Stimulated activated CD4-positive, alpha-beta T cell treated with anti-CD3 and anti-CD28 coated beads, Interleukin-2, amount 100 ng/mL, for 4 hours (primary cell): ENCODE data around the gene SOX10.

Experiments
- DNase-seq: peaks from one replicate; pipeline ENCODE4 v3.0.0-alpha.2; 2020; ENCODE audit warnings: low read depth

Gene SOX10

GRCh38 chr22:38016182-38017151, 32.1 kb upstream of the SOX10 start:
- no peak for DNase-seq

GRCh38 chr22:38014083-38014482, 29.7 kb upstream of the SOX10 start:
- no peak for DNase-seq

- no peak for DNase-seq
Observed at GRCh38 chr22:38012604-38013072, 28.3 kb upstream of the SOX10 start.

- DNase-seq: no peak
Observed at GRCh38 chr22:38009000-38009806, 24.8 kb upstream of the SOX10 start.

- DNase-seq: no peak
Observed at GRCh38 chr22:38007330-38007902, 23.1 kb upstream of the SOX10 start.

- DNase-seq: no peak
Observed at GRCh38 chr22:38006906-38007305, 22.6 kb upstream of the SOX10 start.

GRCh38 chr22:38005943-38006342, 21.6 kb upstream of the SOX10 start:
- DNase-seq: no peak

- DNase-seq: no peak
Observed at GRCh38 chr22:37999640-38000272, 15.4 kb upstream of the SOX10 start.

GRCh38 chr22:37999236-37999635, 14.9 kb upstream of the SOX10 start:
- DNase-seq: no peak

- no peak for DNase-seq
Observed at GRCh38 chr22:37998543-37998942, 14.2 kb upstream of the SOX10 start.

GRCh38 chr22:37996515-37997246, 12.3 kb upstream of the SOX10 start:
- DNase-seq: no peak

- no peak for DNase-seq
Observed at GRCh38 chr22:37996079-37996478, 11.7 kb upstream of the SOX10 start.

- no peak for DNase-seq
Observed at GRCh38 chr22:37995460-37995859, 11.1 kb upstream of the SOX10 start.

GRCh38 chr22:37994982-37995381, 10.6 kb upstream of the SOX10 start:
- no peak for DNase-seq

- no peak for DNase-seq
Observed at GRCh38 chr22:37994049-37994448, 9.7 kb upstream of the SOX10 start.

GRCh38 chr22:37991731-37992442, 7.5 kb upstream of the SOX10 start:
- no peak for DNase-seq

- DNase-seq: no peak
Observed at GRCh38 chr22:37990862-37991261, 6.5 kb upstream of the SOX10 start.

GRCh38 chr22:37990301-37990700, 5.9 kb upstream of the SOX10 start:
- DNase-seq: no peak

- DNase-seq: no peak
Observed at GRCh38 chr22:37989146-37990045, 5.0 kb upstream of the SOX10 start.

- DNase-seq: no peak
Observed at GRCh38 chr22:37986371-37986770, 2.0 kb upstream of the SOX10 start.
